Neural cell (in vitro differentiated cells): ENCODE measurements around the gene ADAM23.
"Not testable (repeated sequence)": the region's sequence is repeated elsewhere in the genome, so short reads cannot be mapped to it uniquely, and the experiment has no call there.

Experiments
- CTCF ChIP-seq: fragments of 450-650 bp; IDR thresholded peaks from 2 replicates; pipeline ENCODE4 v1.5.1; 2014; ENCODE audit warnings: antibody characterized with exemption, mild to moderate bottlenecking, moderate library complexity; ENCODE audit not compliant: poor library complexity, severe bottlenecking
- EP300 ChIP-seq: fragments of 450-650 bp; conservative IDR thresholded peaks from 2 replicates; pipeline ENCODE4 v1.6.1; 2014; ENCODE audit warnings: antibody characterized with exemption, mild to moderate bottlenecking, moderate library complexity; ENCODE audit not compliant: poor library complexity, severe bottlenecking
- EZH2 ChIP-seq: fragments of 200-600, 300-800 bp; shearing (Covaris generic), sonication (generic); IDR thresholded peaks from 2 replicates; pipeline ENCODE4 v1.6.1; 2014; ENCODE audit warnings: antibody characterized with exemption, low read length, borderline replicate concordance, mild to moderate bottlenecking; ENCODE audit not compliant: insufficient read depth, poor library complexity, severe bottlenecking
- RAD21 ChIP-seq: fragments of 450-650 bp; conservative IDR thresholded peaks from 2 replicates; pipeline ENCODE4 v1.6.1; 2014; ENCODE audit warnings: antibody characterized with exemption, mild to moderate bottlenecking, moderate library complexity
- SMC3 ChIP-seq: fragments of 450-650 bp; conservative IDR thresholded peaks from 2 replicates; pipeline ENCODE4 v1.6.1; 2014; ENCODE audit warnings: antibody characterized with exemption, mild to moderate bottlenecking, moderate library complexity; ENCODE audit not compliant: poor library complexity
- TF ChIP-seq, protein P1 (sequence below): IDR thresholded peaks from 2 replicates; pipeline ENCODE4 v1.6.1; 2012; ENCODE audit warnings: borderline replicate concordance

GRCh38 chr2:206402956-206403569 is 40.3 kb upstream of the ADAM23 start:
- TF ChIP-seq, protein P1, sequence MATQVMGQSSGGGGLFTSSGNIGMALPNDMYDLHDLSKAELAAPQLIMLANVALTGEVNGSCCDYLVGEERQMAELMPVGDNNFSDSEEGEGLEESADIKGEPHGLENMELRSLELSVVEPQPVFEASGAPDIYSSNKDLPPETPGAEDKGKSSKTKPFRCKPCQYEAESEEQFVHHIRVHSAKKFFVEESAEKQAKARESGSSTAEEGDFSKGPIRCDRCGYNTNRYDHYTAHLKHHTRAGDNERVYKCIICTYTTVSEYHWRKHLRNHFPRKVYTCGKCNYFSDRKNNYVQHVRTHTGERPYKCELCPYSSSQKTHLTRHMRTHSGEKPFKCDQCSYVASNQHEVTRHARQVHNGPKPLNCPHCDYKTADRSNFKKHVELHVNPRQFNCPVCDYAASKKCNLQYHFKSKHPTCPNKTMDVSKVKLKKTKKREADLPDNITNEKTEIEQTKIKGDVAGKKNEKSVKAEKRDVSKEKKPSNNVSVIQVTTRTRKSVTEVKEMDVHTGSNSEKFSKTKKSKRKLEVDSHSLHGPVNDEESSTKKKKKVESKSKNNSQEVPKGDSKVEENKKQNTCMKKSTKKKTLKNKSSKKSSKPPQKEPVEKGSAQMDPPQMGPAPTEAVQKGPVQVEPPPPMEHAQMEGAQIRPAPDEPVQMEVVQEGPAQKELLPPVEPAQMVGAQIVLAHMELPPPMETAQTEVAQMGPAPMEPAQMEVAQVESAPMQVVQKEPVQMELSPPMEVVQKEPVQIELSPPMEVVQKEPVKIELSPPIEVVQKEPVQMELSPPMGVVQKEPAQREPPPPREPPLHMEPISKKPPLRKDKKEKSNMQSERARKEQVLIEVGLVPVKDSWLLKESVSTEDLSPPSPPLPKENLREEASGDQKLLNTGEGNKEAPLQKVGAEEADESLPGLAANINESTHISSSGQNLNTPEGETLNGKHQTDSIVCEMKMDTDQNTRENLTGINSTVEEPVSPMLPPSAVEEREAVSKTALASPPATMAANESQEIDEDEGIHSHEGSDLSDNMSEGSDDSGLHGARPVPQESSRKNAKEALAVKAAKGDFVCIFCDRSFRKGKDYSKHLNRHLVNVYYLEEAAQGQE: not testable (repeated sequence)
- not testable (repeated sequence) for TF ChIP-seq RAD21, CTCF, SMC3, EZH2, EP300
